Measurements from ENCODE around the gene CST8.

GRCh38 chr20:23517719-23518118, 26.8 kb downstream of the CST8 start:
- TF ChIP-seq CTCF (conservative IDR thresholded peaks at IDR 0.05) (no peak), ZFX (IDR thresholded peaks at IDR 0.05) (no peak)

All from C4-2B (cell line).